Body of pancreas (tissue), 4 donors: ENCODE measurements around the gene ANKRD39. TPM values are rescaled to one million over a fixed set of nuclear protein-coding genes. Genes with fewer than 3 reads are reported as not detected.
A peak's percentile ranks its signal among the peaks of the same experiment; 100 is the strongest.

ENCODE experiments used
- ATAC-seq: fragments of 150-250 bp; one replicate; pipeline ENCODE4 v1.9.1; 2016
- DNase-seq, 4 donors: peaks; one replicate each; pipeline ENCODE4 v3.0.0-alpha.2; 2019
- H3K27ac ChIP-seq, 4 donors: fragments of 200-600 bp; sonication (generic); 1 replicate in 3 of 4; 2 replicates in 1 of 4; pipeline versions ENCODE4 v1.5.1 to v1.6.1; 2016 to 2019; ENCODE audit warnings: mild to moderate bottlenecking in 1 of 4, mixed read lengths in 1 of 4, moderate library complexity in 1 of 4
- H3K27me3 ChIP-seq, 2 donors: fragments of 200-600 bp; sonication (generic); one replicate each; pipeline ENCODE4 v1.6.0; 2016; ENCODE audit warnings: mild to moderate bottlenecking in 1 of 2
- H3K36me3 ChIP-seq, 2 donors: fragments of 200-600 bp; sonication (generic); replicated peaks in 1 of 2; 2 replicates each; pipeline ENCODE4 v1.5.1; 2016; ENCODE audit warnings: low read depth in 2 of 2; ENCODE audit not compliant: insufficient read depth in 1 of 2
- H3K4me1 ChIP-seq: fragments of 200-600 bp; sonication (generic); one replicate; pipeline ENCODE4 v1.6.0; 2016
- H3K4me3 ChIP-seq, 2 donors: fragments of 200-600 bp; sonication (generic); 1 replicate in 1 of 2; 2 replicates in 1 of 2; pipeline ENCODE4 v1.5.1; 2016 to 2019
- H3K9me3 ChIP-seq, 3 donors: fragments of 200-600 bp; sonication (generic); 1 replicate in 2 of 3; 2 replicates in 1 of 3; pipeline ENCODE4 v1.5.1; 2016
- CTCF ChIP-seq, 7 experiments: fragments of 450-650 bp in 4 of 7; fragments of 200-600 bp in 3 of 7; sonication (generic) in 3 of 7; IDR thresholded peaks; one replicate each; pipeline ENCODE4 v1.5.1; 2016 to 2019; ENCODE audit warnings: antibody characterized with exemption in 7 of 7
- POLR2A ChIP-seq, 3 donors: fragments of 450-650 bp; IDR thresholded peaks; one replicate each; pipeline ENCODE4 v1.6.1; 2016; ENCODE audit warnings: antibody characterized with exemption in 3 of 3, mild to moderate bottlenecking in 2 of 3
- WGBS, 2 donors: methylation state at CpG; one replicate each; pipeline ENCODE4 v1.1.5; 2017; 5-methylcytosine and 5-hydroxymethylcytosine counted together
- intact Hi-C: fragments of 100-400 bp; cut with DNase I; formaldehyde crosslinking; loops from one replicate; pipeline ENCODE4 v1.15.1; 2023
- total RNA-seq, 2 donors: library from RNA; depleted of rRNA; stranded (reverse); fragments of >200 nt; gene quantifications; one replicate each; pipeline ENCODE4 v1.1.0, GENCODE V29; 2016

Gene ANKRD39
- total RNA-seq, 2 donors from 2014 or later, result 2.3 to 14.3 TPM

DNA sequence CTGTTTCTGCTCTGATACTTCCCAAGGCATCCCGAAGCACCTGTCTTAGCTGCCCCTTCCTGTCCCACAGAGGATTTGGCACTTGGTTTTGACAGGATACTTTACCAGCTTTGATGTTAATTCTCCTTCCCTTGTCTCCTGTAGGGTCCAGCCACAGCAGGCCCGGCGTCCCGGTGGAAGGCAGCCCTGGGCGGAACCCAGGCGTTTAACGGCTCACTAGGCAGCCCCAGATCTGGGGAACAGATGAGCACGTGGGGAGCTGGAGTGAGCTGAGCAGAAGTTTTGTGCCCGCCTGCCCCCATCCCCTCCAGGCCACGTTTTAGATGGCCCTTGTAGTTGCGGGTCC lies 25.4 kb downstream of the ANKRD39 start:
- no peak for TF ChIP-seq CTCF (IDR thresholded peaks at IDR 0.05)
- TF ChIP-seq POLR2A (IDR thresholded peaks at IDR 0.05), result no peak
- intact Hi-C loops, result no loop called here
- peak overlapping the region; percentile 62 to 87 (median 74) for H3K27ac ChIP-seq
- H3K27me3 ChIP-seq, result no peaks in the 10 kb centered on the region
- H3K4me3 ChIP-seq, result no peak overlapping the region
- ATAC-seq, result no peak
- no peak for DNase-seq
- peaks cover 33% of the 10 kb centered on the region for H3K4me1 ChIP-seq
- 45 to 50% methylated on average over 9 to 11 of the region's 11 CpGs for WGBS, 2 donors
- no peaks in the 10 kb centered on the region for H3K9me3 ChIP-seq
- peaks cover 13 to 17% of the 10 kb centered on the region in 2 donors for H3K36me3 ChIP-seq

- peak; percentile 52 for ATAC-seq
- intact Hi-C loops, result no loop called here
- peak; percentile 63 to 73 (median 69) for DNase-seq
- Histone ChIP-seq H3K4me3 (no peak overlapping the region), H3K27ac (peak overlapping the region; percentile 62 to 87 (median 74)), H3K9me3 (no peaks in the 10 kb centered on the region), H3K36me3 (peaks cover 13 to 21% of the 10 kb centered on the region in 2 donors), H3K27me3 (no peaks in the 10 kb centered on the region), H3K4me1 (peaks cover 33% of the 10 kb centered on the region)
- TF ChIP-seq CTCF (IDR thresholded peaks at IDR 0.05) (no peak), POLR2A (IDR thresholded peaks at IDR 0.05) (no peak)
- WGBS, 2 donors, result 12 to 22% methylated on average over 9 to 10 of the region's 10 CpGs
Measured at GRCh38 chr2:96831679-96832078, 26.1 kb downstream of the ANKRD39 start.

- peak overlapping the region in 2 of 4 donors; percentile 36 to 87 for H3K27ac ChIP-seq
- H3K27me3 ChIP-seq, result no peaks in the 10 kb centered on the region
- TF ChIP-seq POLR2A (IDR thresholded peaks at IDR 0.05) (no peak), CTCF (IDR thresholded peaks at IDR 0.05) (no peak)
- no peak overlapping the region for H3K4me3 ChIP-seq
- H3K36me3 ChIP-seq, result peaks cover 13 to 25% of the 10 kb centered on the region in 2 donors
- H3K9me3 ChIP-seq, result no peaks in the 10 kb centered on the region
- H3K4me1 ChIP-seq, result peaks cover 33% of the 10 kb centered on the region
- DNase-seq (no peak), ATAC-seq (no peak)
- WGBS, 2 donors, result 67 to 74% methylated on average over 4 to 5 of the region's 5 CpGs
- intact Hi-C loops, result no loop called here
Measured at GRCh38 chr2:96830044-96830562, 27.7 kb downstream of the ANKRD39 start.

GRCh38 chr2:96828874-96829273 lies 28.9 kb downstream of the ANKRD39 start:
- H3K4me3 ChIP-seq, result no peak overlapping the region
- H3K4me1 ChIP-seq, result peaks cover 43% of the 10 kb centered on the region
- DNase-seq (no peak), ATAC-seq (no peak)
- no peak for TF ChIP-seq POLR2A (IDR thresholded peaks at IDR 0.05)
- TF ChIP-seq CTCF (IDR thresholded peaks at IDR 0.05), result no peak
- intact Hi-C loops, result no loop called here
- H3K27me3 ChIP-seq, result no peaks in the 10 kb centered on the region
- H3K9me3 ChIP-seq, result no peaks in the 10 kb centered on the region
- 92 to 95% methylated on average over 11 to 13 of the region's 13 CpGs for WGBS, 2 donors
- peaks cover 13 to 25% of the 10 kb centered on the region in 2 donors for H3K36me3 ChIP-seq
- H3K27ac ChIP-seq, result no peak overlapping the region

GRCh38 chr2:96828436-96828835 lies 29.4 kb downstream of the ANKRD39 start:
- intact Hi-C loops, result no loop called here
- DNase-seq (no peak), ATAC-seq (no peak)
- no peak overlapping the region for H3K4me3 ChIP-seq
- no peaks in the 10 kb centered on the region for H3K9me3 ChIP-seq
- peaks cover 13 to 25% of the 10 kb centered on the region in 2 donors for H3K36me3 ChIP-seq
- no peak for TF ChIP-seq POLR2A (IDR thresholded peaks at IDR 0.05)
- TF ChIP-seq CTCF (IDR thresholded peaks at IDR 0.05), result no peak
- H3K27ac ChIP-seq, result no peak overlapping the region
- WGBS, 2 donors, result 93 to 99% methylated on average over 14 of the region's 14 CpGs
- no peaks in the 10 kb centered on the region for H3K27me3 ChIP-seq
- peaks cover 43% of the 10 kb centered on the region for H3K4me1 ChIP-seq
